OCI-LY1 (cell line): ENCODE measurements around the gene CXADR.
A peak's percentile ranks its signal among the peaks of the same experiment; 100 is the strongest.
"Not testable (repeated sequence)": the region's sequence is repeated elsewhere in the genome, so short reads cannot be mapped to it uniquely, and the experiment has no call there.

Source experiments
- H2AFZ ChIP-seq: fragments of 200-600 bp; sonication (generic), shearing (Covaris generic); 2 replicates; pipeline ENCODE4 v1.6.0; 2014; ENCODE audit warnings: antibody characterized with exemption, mild to moderate bottlenecking, low read length
- H3F3A ChIP-seq: fragments of 200-600 bp; sonication (generic), shearing (Covaris generic); 2 replicates; pipeline ENCODE4 v1.6.0; 2014; ENCODE audit warnings: mild to moderate bottlenecking, antibody characterized with exemption, low read length, moderate library complexity; ENCODE audit not compliant: insufficient read depth
- H3K27ac ChIP-seq: fragments of 200-600 bp; sonication (generic); 2 replicates; pipeline ENCODE4 v1.5.1; 2014; ENCODE audit warnings: low read length, mixed run types, mild to moderate bottlenecking, low read depth; ENCODE audit not compliant: poor library complexity, severe bottlenecking
- H3K27me3 ChIP-seq: fragments of 200-600 bp; sonication (generic); 2 replicates; pipeline ENCODE4 v1.6.0; 2014; ENCODE audit warnings: antibody characterized with exemption, mild to moderate bottlenecking, low read length, moderate library complexity; ENCODE audit not compliant: insufficient read depth
- H3K36me3 ChIP-seq: fragments of 200-600 bp; sonication (generic); 2 replicates; pipeline ENCODE4 v1.6.1; 2014; ENCODE audit warnings: mild to moderate bottlenecking, antibody characterized with exemption, low read length, moderate library complexity, mixed read lengths; ENCODE audit not compliant: insufficient read depth
- H3K4me1 ChIP-seq: fragments of 200-600 bp; sonication (generic); 2 replicates; pipeline ENCODE4 v1.5.1; 2014; ENCODE audit warnings: mild to moderate bottlenecking, low read length, moderate library complexity; ENCODE audit not compliant: insufficient read depth, severe bottlenecking
- H3K4me2 ChIP-seq: fragments of 200-600 bp; sonication (generic), shearing (Covaris generic); 2 replicates; pipeline ENCODE4 v1.6.1; 2014; ENCODE audit warnings: low read length
- H3K4me3 ChIP-seq: fragments of 200-600 bp; sonication (generic); 2 replicates; pipeline ENCODE4 v1.5.1; 2014; ENCODE audit warnings: low read length, low read depth, mild to moderate bottlenecking, mixed read lengths; ENCODE audit not compliant: poor library complexity, severe bottlenecking
- H3K79me2 ChIP-seq: fragments of 200-600 bp; shearing (Covaris generic); 2 replicates; pipeline ENCODE4 v1.6.1; 2016; ENCODE audit warnings: mixed run types, low read length, mixed read lengths; ENCODE audit not compliant: insufficient read depth
- H3K9ac ChIP-seq: fragments of 200-600 bp; sonication (generic), shearing (Covaris generic); 2 replicates; pipeline ENCODE4 v1.6.1; 2014; ENCODE audit warnings: mild to moderate bottlenecking, low read length, mixed read lengths
- H3K9me2 ChIP-seq: fragments of 200-600 bp; sonication (generic), shearing (Covaris generic); 2 replicates; pipeline ENCODE4 v1.6.1; 2014; ENCODE audit warnings: low read depth, mild to moderate bottlenecking, low read length, mixed read lengths
- H3K9me3 ChIP-seq: fragments of 200-600 bp; shearing (Covaris generic); 2 replicates; pipeline ENCODE4 v1.6.1; 2014; ENCODE audit warnings: low read length, mixed read lengths
- H4K20me1 ChIP-seq: fragments of 200-600 bp; sonication (generic), shearing (Covaris generic); 2 replicates; pipeline ENCODE4 v1.6.0; 2016; ENCODE audit warnings: mild to moderate bottlenecking, low read length; ENCODE audit not compliant: insufficient read depth
- CTCF ChIP-seq: fragments of 200-600 bp; sonication (generic), shearing (Covaris generic); IDR thresholded peaks from 2 replicates; pipeline ENCODE4 v1.5.1; 2017; ENCODE audit warnings: mild to moderate bottlenecking, antibody characterized with exemption, low read length, moderate library complexity, mixed read lengths
- EZH2 ChIP-seq: fragments of 200-600 bp; sonication (generic), shearing (Covaris generic); IDR thresholded peaks from 2 replicates; pipeline ENCODE4 v1.8.0; 2017; ENCODE audit warnings: borderline replicate concordance, mixed run types, mild to moderate bottlenecking, antibody characterized with exemption, low read length, moderate library complexity, mixed read lengths

The CXADR gene

GRCh38 chr21:17513214-17514123 is 626 bp downstream of the CXADR start:
- H4K20me1 ChIP-seq: no peaks in the 10 kb centered on the region
- H2AFZ ChIP-seq: no peak overlapping the region
- H3K79me2 ChIP-seq: no peaks in the 10 kb centered on the region
- no peaks in the 10 kb centered on the region for H3K36me3 ChIP-seq
- H3K27ac ChIP-seq: no peak overlapping the region
- H3F3A ChIP-seq: no peaks in the 10 kb centered on the region
- TF ChIP-seq CTCF (no peak), EZH2 (no peak)
- peaks cover 11% of the 10 kb centered on the region for H3K4me1 ChIP-seq
- H3K27me3 ChIP-seq: no peaks in the 10 kb centered on the region
- H3K9me3 ChIP-seq: no peaks in the 10 kb centered on the region
- no peaks in the 10 kb centered on the region for H3K9me2 ChIP-seq
- peak overlapping the region; percentile 96 for H3K4me3 ChIP-seq
- H3K4me2 ChIP-seq: peak overlapping the region; percentile 98
- peak overlapping the region; percentile 62 for H3K9ac ChIP-seq

GRCh38 chr21:17514124-17514845 is 1.4 kb downstream of the CXADR start:
- H3K4me3 ChIP-seq: peak overlapping the region; percentile 96
- H3K79me2 ChIP-seq: no peaks in the 10 kb centered on the region
- H3K36me3 ChIP-seq: no peaks in the 10 kb centered on the region
- peak overlapping the region; percentile 98 for H3K4me2 ChIP-seq
- peaks cover 11% of the 10 kb centered on the region for H3K4me1 ChIP-seq
- H3K9me2 ChIP-seq: no peaks in the 10 kb centered on the region
- no peaks in the 10 kb centered on the region for H3K27me3 ChIP-seq
- H4K20me1 ChIP-seq: no peaks in the 10 kb centered on the region
- TF ChIP-seq EZH2: no peak
- TF ChIP-seq CTCF: no peak
- H3K9ac ChIP-seq: peak overlapping the region; percentile 62; the same call in 1 of the 2 replicates
- H3F3A ChIP-seq: no peaks in the 10 kb centered on the region
- no peaks in the 10 kb centered on the region for H3K9me3 ChIP-seq
- H3K27ac ChIP-seq: no peak overlapping the region
- H2AFZ ChIP-seq: no peak overlapping the region

GRCh38 chr21:17517008-17517407 is 4.2 kb downstream of the CXADR start:
- H3F3A ChIP-seq, H2AFZ ChIP-seq, H3K27ac ChIP-seq, H3K36me3 ChIP-seq, H3K27me3 ChIP-seq, H3K9ac ChIP-seq, H4K20me1 ChIP-seq, H3K9me3 ChIP-seq, H3K4me2 ChIP-seq, H3K9me2 ChIP-seq, H3K4me3 ChIP-seq, H3K79me2 ChIP-seq: not testable (repeated sequence)
- peaks cover 11% of the 10 kb centered on the region for H3K4me1 ChIP-seq
